HG02884 (cell line): ENCODE results near the gene ZFR2.
"Not testable (repeated sequence)": the region's sequence is repeated elsewhere in the genome, so short reads cannot be mapped to it uniquely, and the experiment has no call there.

Experiments
- ATAC-seq: cut with Tn5 transposase; IDR thresholded peaks from one replicate; pipeline ENCODE4 v1.9.1; 2021; ENCODE audit warnings: mild to moderate bottlenecking, moderate library complexity; ENCODE audit not compliant: unreplicated experiment

ZFR2 gene

GRCh38 chr19:3774621-3775373, 94.0 kb downstream of the ZFR2 start:
- no peak for ATAC-seq

- ATAC-seq = no peak
These were observed 94.9 kb downstream of the ZFR2 start for GRCh38 chr19:3773814-3774515.

GRCh38 chr19:3771906-3772455, 96.9 kb downstream of the ZFR2 start, which contains the start of gene RAX2:
RAX2 (minus strand) TSS chr19:3772228; CDS start chr19:3771742, 486 bp downstream.
- ATAC-seq = no peak

GRCh38 chr19:3771000-3771905, 97.6 kb downstream of the ZFR2 start:
- no peak for ATAC-seq

GRCh38 chr19:3770136-3770999, 98.5 kb downstream of the ZFR2 start:
- ATAC-seq = no peak

GRCh38 chr19:3769494-3769893, 99.3 kb downstream of the ZFR2 start:
- no peak for ATAC-seq

GRCh38 chr19:3768748-3769099, 100.1 kb downstream of the ZFR2 start:
- no peak for ATAC-seq

GRCh38 chr19:3768015-3768747, 100.7 kb downstream of the ZFR2 start:
- no peak for ATAC-seq

- ATAC-seq = no peak
These were observed 101.8 kb downstream of the ZFR2 start for GRCh38 chr19:3767050-3767449.

GRCh38 chr19:3766520-3766919, 102.3 kb downstream of the ZFR2 start:
- no peak for ATAC-seq

- ATAC-seq = not testable (repeated sequence)
These were observed 103.1 kb downstream of the ZFR2 start for GRCh38 chr19:3765757-3766156.

- no peak for ATAC-seq
These were observed 103.7 kb downstream of the ZFR2 start for GRCh38 chr19:3765121-3765520.

GRCh38 chr19:3762501-3763459, 106.1 kb downstream of the ZFR2 start, which contains the start of gene MRPL54:
MRPL54 (plus strand) TSS chr19:3762682; CDS start chr19:3762701, 19 bp downstream.
- ATAC-seq = peak; percentile 71

GRCh38 chr19:3762130-3762473, 106.7 kb downstream of the ZFR2 start:
- no peak for ATAC-seq

- ATAC-seq = peak; percentile 44
These were observed 107.3 kb downstream of the ZFR2 start, which contains the start of gene APBA3 for GRCh38 chr19:3761382-3762129. APBA3 (minus strand) TSS chr19:3761692; CDS start chr19:3760264, 1,428 bp downstream.

- ATAC-seq = no peak
These were observed 107.9 kb downstream of the ZFR2 start for GRCh38 chr19:3760871-3761361.
